ENCODE measurements around the gene BNC1.

GRCh38 chr15:83322691-83323090 lies 38.2 kb upstream of the BNC1 start:
- TF ChIP-seq CTCF (IDR thresholded peaks at IDR 0.05; ENCODE audit: low read depth, low read length, missing input control) (no peak), GABPA (IDR thresholded peaks at IDR 0.05 in 1 of 2, conservative IDR thresholded peaks at IDR 0.05 in 1 of 2) (no peak), EGR1 (IDR thresholded peaks at IDR 0.05; ENCODE audit: low read depth in 2 of 2) (no peak), YY1 (IDR thresholded peaks at IDR 0.05) (no peak), ATF3 (IDR thresholded peaks at IDR 0.05) (no peak), HNF4G (IDR thresholded peaks at IDR 0.05) (no peak), MAX (IDR thresholded peaks at IDR 0.05) (no peak), FOXA2 (IDR thresholded peaks at IDR 0.05) (no peak), RAD21 (IDR thresholded peaks at IDR 0.05) (no peak), SP1 (IDR thresholded peaks at IDR 0.05) (no peak), TAF1 (conservative IDR thresholded peaks at IDR 0.05) (no peak)
- TF ChIP-seq, protein P1, sequence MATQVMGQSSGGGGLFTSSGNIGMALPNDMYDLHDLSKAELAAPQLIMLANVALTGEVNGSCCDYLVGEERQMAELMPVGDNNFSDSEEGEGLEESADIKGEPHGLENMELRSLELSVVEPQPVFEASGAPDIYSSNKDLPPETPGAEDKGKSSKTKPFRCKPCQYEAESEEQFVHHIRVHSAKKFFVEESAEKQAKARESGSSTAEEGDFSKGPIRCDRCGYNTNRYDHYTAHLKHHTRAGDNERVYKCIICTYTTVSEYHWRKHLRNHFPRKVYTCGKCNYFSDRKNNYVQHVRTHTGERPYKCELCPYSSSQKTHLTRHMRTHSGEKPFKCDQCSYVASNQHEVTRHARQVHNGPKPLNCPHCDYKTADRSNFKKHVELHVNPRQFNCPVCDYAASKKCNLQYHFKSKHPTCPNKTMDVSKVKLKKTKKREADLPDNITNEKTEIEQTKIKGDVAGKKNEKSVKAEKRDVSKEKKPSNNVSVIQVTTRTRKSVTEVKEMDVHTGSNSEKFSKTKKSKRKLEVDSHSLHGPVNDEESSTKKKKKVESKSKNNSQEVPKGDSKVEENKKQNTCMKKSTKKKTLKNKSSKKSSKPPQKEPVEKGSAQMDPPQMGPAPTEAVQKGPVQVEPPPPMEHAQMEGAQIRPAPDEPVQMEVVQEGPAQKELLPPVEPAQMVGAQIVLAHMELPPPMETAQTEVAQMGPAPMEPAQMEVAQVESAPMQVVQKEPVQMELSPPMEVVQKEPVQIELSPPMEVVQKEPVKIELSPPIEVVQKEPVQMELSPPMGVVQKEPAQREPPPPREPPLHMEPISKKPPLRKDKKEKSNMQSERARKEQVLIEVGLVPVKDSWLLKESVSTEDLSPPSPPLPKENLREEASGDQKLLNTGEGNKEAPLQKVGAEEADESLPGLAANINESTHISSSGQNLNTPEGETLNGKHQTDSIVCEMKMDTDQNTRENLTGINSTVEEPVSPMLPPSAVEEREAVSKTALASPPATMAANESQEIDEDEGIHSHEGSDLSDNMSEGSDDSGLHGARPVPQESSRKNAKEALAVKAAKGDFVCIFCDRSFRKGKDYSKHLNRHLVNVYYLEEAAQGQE (IDR thresholded peaks at IDR 0.05) = no peak
- TF ChIP-seq, protein P2, sequence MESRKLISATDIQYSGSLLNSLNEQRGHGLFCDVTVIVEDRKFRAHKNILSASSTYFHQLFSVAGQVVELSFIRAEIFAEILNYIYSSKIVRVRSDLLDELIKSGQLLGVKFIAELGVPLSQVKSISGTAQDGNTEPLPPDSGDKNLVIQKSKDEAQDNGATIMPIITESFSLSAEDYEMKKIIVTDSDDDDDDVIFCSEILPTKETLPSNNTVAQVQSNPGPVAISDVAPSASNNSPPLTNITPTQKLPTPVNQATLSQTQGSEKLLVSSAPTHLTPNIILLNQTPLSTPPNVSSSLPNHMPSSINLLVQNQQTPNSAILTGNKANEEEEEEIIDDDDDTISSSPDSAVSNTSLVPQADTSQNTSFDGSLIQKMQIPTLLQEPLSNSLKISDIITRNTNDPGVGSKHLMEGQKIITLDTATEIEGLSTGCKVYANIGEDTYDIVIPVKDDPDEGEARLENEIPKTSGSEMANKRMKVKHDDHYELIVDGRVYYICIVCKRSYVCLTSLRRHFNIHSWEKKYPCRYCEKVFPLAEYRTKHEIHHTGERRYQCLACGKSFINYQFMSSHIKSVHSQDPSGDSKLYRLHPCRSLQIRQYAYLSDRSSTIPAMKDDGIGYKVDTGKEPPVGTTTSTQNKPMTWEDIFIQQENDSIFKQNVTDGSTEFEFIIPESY (IDR thresholded peaks at IDR 0.05) = no peak
